EL (cell line): ENCODE data around the gene VPS26C.

Source experiments
- DNase-seq: peaks from one replicate; pipeline ENCODE4 v3.0.0-alpha.2; 2016

The VPS26C gene

GRCh38 chr21:37200641-37201480, 66.3 kb downstream of the VPS26C start:
- no peak for DNase-seq

- peak; percentile 86 for DNase-seq
These were observed 67.8 kb downstream of the VPS26C start for GRCh38 chr21:37199057-37199924.

GRCh38 chr21:37197746-37198145, 69.4 kb downstream of the VPS26C start:
- DNase-seq = no peak

GRCh38 chr21:37196847-37197246, 70.3 kb downstream of the VPS26C start:
- DNase-seq = no peak

GRCh38 chr21:37195610-37196009, 71.5 kb downstream of the VPS26C start:
- no peak for DNase-seq

- DNase-seq = no peak
These were observed 72.1 kb downstream of the VPS26C start for GRCh38 chr21:37195059-37195458.

GRCh38 chr21:37193676-37194075, 73.5 kb downstream of the VPS26C start:
- DNase-seq = no peak

- DNase-seq = no peak
These were observed 74.1 kb downstream of the VPS26C start for GRCh38 chr21:37193006-37193405.

GRCh38 chr21:37192019-37192418, 75.1 kb downstream of the VPS26C start:
- DNase-seq = no peak

- DNase-seq = no peak
These were observed 78.3 kb downstream of the VPS26C start for GRCh38 chr21:37188825-37189224.

- no peak for DNase-seq
These were observed 80.2 kb downstream of the VPS26C start for GRCh38 chr21:37186983-37187382.

- no peak for DNase-seq
These were observed 82.1 kb downstream of the VPS26C start for GRCh38 chr21:37184784-37185593.

- no peak for DNase-seq
These were observed 83.4 kb downstream of the VPS26C start for GRCh38 chr21:37183749-37184148.

GRCh38 chr21:37182222-37182621, 84.9 kb downstream of the VPS26C start:
- DNase-seq = no peak

GRCh38 chr21:37181059-37181458, 86.1 kb downstream of the VPS26C start:
- no peak for DNase-seq

GRCh38 chr21:37176716-37177115, 90.4 kb downstream of the VPS26C start:
- DNase-seq = no peak
